GM23338 (cell line): ENCODE results near the gene SCCPDH. TPM values are rescaled to one million over a fixed set of nuclear protein-coding genes. Genes with fewer than 3 reads are reported as not detected.

ENCODE experiments used
- ATAC-seq: fragments of 200-7000 bp; cut with Tn5 transposase; 3 replicates; pipeline ENCODE4 v1.9.1; 2020
- DNase-seq: peaks from one replicate; pipeline ENCODE4 v3.0.0-alpha.2; 2015; ENCODE audit warnings: low spot score
- H2AFZ ChIP-seq: fragments of 200-600 bp; sonication (generic); 2 replicates; pipeline ENCODE4 v1.8.0; 2016; ENCODE audit warnings: antibody characterized with exemption, mild to moderate bottlenecking, moderate library complexity
- H3F3A ChIP-seq: fragments of 200-600 bp; sonication (generic); replicated peaks from 2 replicates; pipeline ENCODE4 v1.8.0; 2017; ENCODE audit warnings: antibody characterized with exemption, mixed run types, low read depth
- H3K27ac ChIP-seq: fragments of 200-600 bp; sonication (generic); 2 replicates; pipeline ENCODE4 v1.6.1; 2016; ENCODE audit warnings: low read depth
- H3K27me3 ChIP-seq: fragments of 200-600 bp; sonication (generic); 2 replicates; pipeline ENCODE4 v1.8.0; 2016; ENCODE audit warnings: mild to moderate bottlenecking, mixed run types, moderate library complexity; ENCODE audit not compliant: insufficient read depth
- H3K36me3 ChIP-seq: fragments of 200-600 bp; sonication (generic); 2 replicates; pipeline ENCODE4 v1.8.0; 2016; ENCODE audit warnings: mild to moderate bottlenecking; ENCODE audit not compliant: insufficient read depth
- H3K4me1 ChIP-seq: fragments of 200-600 bp; sonication (generic); 2 replicates; pipeline ENCODE4 v1.8.0; 2016; ENCODE audit warnings: mild to moderate bottlenecking, moderate library complexity; ENCODE audit not compliant: insufficient read depth
- H3K4me2 ChIP-seq: fragments of 200-600 bp; sonication (generic); 2 replicates; pipeline ENCODE4 v1.7.1; 2017; ENCODE audit warnings: mixed run types
- H3K4me3 ChIP-seq: fragments of 200-600 bp; sonication (generic); 2 replicates; pipeline ENCODE4 v1.6.1; 2016; ENCODE audit warnings: mixed run types
- H3K79me2 ChIP-seq: fragments of 200-600 bp; sonication (generic); replicated peaks from 2 replicates; pipeline ENCODE4 v1.8.0; 2017; ENCODE audit warnings: mild to moderate bottlenecking; ENCODE audit not compliant: insufficient read depth
- H3K9me2 ChIP-seq: fragments of 200-600 bp; sonication (generic); 2 replicates; pipeline ENCODE4 v1.8.0; 2017; ENCODE audit not compliant: insufficient read depth
- H4K20me1 ChIP-seq: fragments of 200-600 bp; sonication (generic); replicated peaks from 2 replicates; pipeline ENCODE4 v1.8.0; 2017; ENCODE audit warnings: mild to moderate bottlenecking; ENCODE audit not compliant: insufficient read depth
- H3K27ac Mint-ChIP-seq: 2 replicates; pipeline ENCODE4 v1.8.0; 2020; ENCODE audit warnings: inconsistent platforms, mild to moderate bottlenecking, moderate library complexity, mixed read lengths
- H3K27me3 Mint-ChIP-seq: 3 replicates; pipeline ENCODE4 v1.8.0; 2022; ENCODE audit warnings: low read depth, mild to moderate bottlenecking, moderate library complexity, mixed read lengths, inconsistent platforms; ENCODE audit not compliant: insufficient read depth, poor library complexity
- H3K36me3 Mint-ChIP-seq: 3 replicates; pipeline ENCODE4 v1.8.0; 2021; ENCODE audit warnings: low read depth, mild to moderate bottlenecking, inconsistent platforms, moderate library complexity, mixed read lengths
- H3K4me1 Mint-ChIP-seq: 3 replicates; pipeline ENCODE4 v1.8.0; 2020; ENCODE audit warnings: mild to moderate bottlenecking, inconsistent platforms, mixed read lengths
- H3K4me3 Mint-ChIP-seq: 3 replicates; pipeline ENCODE4 v1.8.0; 2021; ENCODE audit warnings: moderate library complexity, mild to moderate bottlenecking, inconsistent platforms, mixed read lengths
- H3K9me3 Mint-ChIP-seq: 3 replicates; pipeline ENCODE4 v1.8.0; 2020; ENCODE audit warnings: moderate library complexity, mild to moderate bottlenecking, inconsistent platforms, mixed read lengths
- CREB1 ChIP-seq: fragments of 250-450 bp; sonication (Bioruptor Pico); IDR thresholded peaks from 2 replicates; pipeline ENCODE4 v1.5.0; 2020; ENCODE audit warnings: low read depth, mild to moderate bottlenecking, moderate library complexity
- CTCF ChIP-seq, 2 experiments: fragments of 200-600 bp in 1 of 2; sonication (generic) in 1 of 2; conservative IDR thresholded peaks; 2 replicates each; pipeline versions ENCODE4 v1.5.1 to v1.6.1; 2016 to 2017; ENCODE audit warnings: antibody characterized with exemption in 2 of 2, low read depth in 2 of 2, mild to moderate bottlenecking in 2 of 2, moderate library complexity in 1 of 2
- EZH2 ChIP-seq: fragments of 200-600 bp; sonication (generic); IDR thresholded peaks from one replicate; pipeline ENCODE4 v1.8.0; 2017; ENCODE audit warnings: antibody characterized with exemption, mild to moderate bottlenecking, low read depth; ENCODE audit not compliant: unreplicated experiment
- EZH2phosphoT487 ChIP-seq: fragments of 200-600 bp; sonication (generic); IDR thresholded peaks from one replicate; pipeline ENCODE4 v1.8.1; 2018; ENCODE audit warnings: antibody characterized with exemption; ENCODE audit not compliant: unreplicated experiment
- NANOG ChIP-seq: IDR thresholded peaks from 2 replicates; pipeline ENCODE4 v1.6.1; 2016; ENCODE audit warnings: antibody characterized with exemption, borderline replicate concordance
- POLR2AphosphoS5 ChIP-seq: IDR thresholded peaks from 2 replicates; pipeline ENCODE4 v1.6.1; 2016; ENCODE audit warnings: antibody characterized with exemption, low read depth
- REST ChIP-seq: IDR thresholded peaks from one replicate; pipeline ENCODE4 v1.6.1; 2018; ENCODE audit warnings: antibody characterized with exemption; ENCODE audit not compliant: unreplicated experiment
- STAT1 ChIP-seq: IDR thresholded peaks from one replicate; pipeline ENCODE4 v1.6.1; 2016; ENCODE audit warnings: antibody characterized with exemption; ENCODE audit not compliant: unreplicated experiment
- ZNF114 ChIP-seq: fragments of 250-450 bp; sonication (Bioruptor Pico); IDR thresholded peaks from 2 replicates; pipeline ENCODE4 v1.5.0; 2020; ENCODE audit warnings: mild to moderate bottlenecking, moderate library complexity
- ZNF331 ChIP-seq: fragments of 250-450 bp; sonication (Bioruptor Pico); IDR thresholded peaks from 2 replicates; pipeline ENCODE4 v1.5.0; 2020; ENCODE audit warnings: low read depth, mild to moderate bottlenecking, moderate library complexity
- polyA plus RNA-seq: library from polyadenylated mRNA; unstranded; fragments of >200 nt; fragmentation: Nextera tagmentation; extraction: Ambion mirVana; gene quantifications from 2 replicates; pipeline ENCODE4 v1.2.1, GENCODE V29; 2016
- total RNA-seq: library from RNA; depleted of rRNA; stranded (reverse); fragments of >200 nt; shearing (Covaris generic); gene quantifications from 2 replicates; pipeline ENCODE4 v1.2.3, GENCODE V29; 2014
- TF ChIP-seq, protein P1 (sequence below): IDR thresholded peaks from 2 replicates; pipeline ENCODE4 v1.6.1; 2016; ENCODE audit warnings: antibody characterized with exemption

Gene SCCPDH
- total and polyA plus RNA-seq, 2 experiments from 2014 or later: 14.4 to 18.8 TPM

GRCh38 chr1:246795906-246796694 is 71.9 kb downstream of the SCCPDH start:
- no peaks in the 10 kb centered on the region for H3K79me2 ChIP-seq
- Mint-ChIP-seq H3K4me3 (no peak overlapping the region), H3K27ac (no peak overlapping the region; the same call in 1 of the 2 replicates), H3K4me1 (peaks cover 42% of the 10 kb centered on the region), H3K27me3 (peaks cover 9% of the 10 kb centered on the region), H3K9me3 (no peaks in the 10 kb centered on the region), H3K36me3 (no peaks in the 10 kb centered on the region)
- H2AFZ ChIP-seq: peak overlapping the region; percentile 89
- no peaks in the 10 kb centered on the region for H4K20me1 ChIP-seq
- DNase-seq (no peak), ATAC-seq (no peak)
- no peaks in the 10 kb centered on the region for H3K27me3 ChIP-seq
- no peak for TF ChIP-seq REST
- TF ChIP-seq EZH2: no peak
- no peak for TF ChIP-seq POLR2AphosphoS5
- no peak for TF ChIP-seq STAT1
- TF ChIP-seq NANOG: no peak
- TF ChIP-seq, protein P1, sequence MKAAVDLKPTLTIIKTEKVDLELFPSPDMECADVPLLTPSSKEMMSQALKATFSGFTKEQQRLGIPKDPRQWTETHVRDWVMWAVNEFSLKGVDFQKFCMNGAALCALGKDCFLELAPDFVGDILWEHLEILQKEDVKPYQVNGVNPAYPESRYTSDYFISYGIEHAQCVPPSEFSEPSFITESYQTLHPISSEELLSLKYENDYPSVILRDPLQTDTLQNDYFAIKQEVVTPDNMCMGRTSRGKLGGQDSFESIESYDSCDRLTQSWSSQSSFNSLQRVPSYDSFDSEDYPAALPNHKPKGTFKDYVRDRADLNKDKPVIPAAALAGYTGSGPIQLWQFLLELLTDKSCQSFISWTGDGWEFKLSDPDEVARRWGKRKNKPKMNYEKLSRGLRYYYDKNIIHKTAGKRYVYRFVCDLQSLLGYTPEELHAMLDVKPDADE: no peak
- H3K4me3 ChIP-seq: no peak overlapping the region
- H3K36me3 ChIP-seq: no peaks in the 10 kb centered on the region
- peaks cover 12% of the 10 kb centered on the region for H3K4me1 ChIP-seq
- H3K9me2 ChIP-seq: no peaks in the 10 kb centered on the region
- H3F3A ChIP-seq: 0 out of 2 replicates have a peak, but pooled peaks cover 2% of the 10 kb centered on the region
- no peak overlapping the region for H3K4me2 ChIP-seq
- H3K27ac ChIP-seq: no peak overlapping the region; the same call in 1 of the 2 replicates

- Histone ChIP-seq H2AFZ (no peak overlapping the region), H3F3A (0 out of 2 replicates have a peak, but pooled peaks cover 2% of the 10 kb centered on the region), H3K4me3 (no peak overlapping the region), H3K27ac (no peak overlapping the region), H3K27me3 (no peaks in the 10 kb centered on the region), H3K79me2 (no peaks in the 10 kb centered on the region), H4K20me1 (no peaks in the 10 kb centered on the region), H3K36me3 (no peaks in the 10 kb centered on the region), H3K4me1 (peaks cover 12% of the 10 kb centered on the region), H3K4me2 (no peak overlapping the region), H3K9me2 (no peaks in the 10 kb centered on the region)
- Mint-ChIP-seq H3K27me3 (peaks cover 9% of the 10 kb centered on the region), H3K27ac (no peak overlapping the region), H3K9me3 (no peaks in the 10 kb centered on the region), H3K36me3 (no peaks in the 10 kb centered on the region), H3K4me1 (peaks cover 42% of the 10 kb centered on the region), H3K4me3 (no peak overlapping the region)
- no peak for DNase-seq
- ATAC-seq: no peak
- TF ChIP-seq CTCF (conservative IDR thresholded peaks at IDR 0.05; ENCODE audit: low read depth in 2 of 2): no peak
- no peak for TF ChIP-seq STAT1
- no peak for TF ChIP-seq EZH2phosphoT487
- TF ChIP-seq ZNF114 (CRISPR knock-in tag): no peak
- TF ChIP-seq REST: no peak
- no peak for TF ChIP-seq EZH2
- no peak for TF ChIP-seq NANOG
- TF ChIP-seq CREB1 (CRISPR knock-in tag): no peak
- no peak for TF ChIP-seq ZNF331 (CRISPR knock-in tag)
- TF ChIP-seq, protein P1: no peak
Observed at GRCh38 chr1:246797157-246797556, 72.9 kb downstream of the SCCPDH start.
